Left lung (tissue), 10 donors: ENCODE measurements around the gene CD14. TPM values are rescaled to one million over a fixed set of nuclear protein-coding genes. Genes with fewer than 3 reads are reported as not detected.
"Not testable (repeated sequence)": the region's sequence is repeated elsewhere in the genome, so short reads cannot be mapped to it uniquely, and the experiment has no call there.

Experiments
- ATAC-seq: fragments of 200-7000 bp; cut with Tn5 transposase; one replicate; pipeline ENCODE4 v1.9.1; 2020; ENCODE audit warnings: moderate library complexity
- DNase-seq, 4 donors: peaks; one replicate each; pipeline ENCODE4 v3.0.0-alpha.2; 2013 to 2020
- H3K27ac ChIP-seq, 2 donors: fragments of 200-600 bp; sonication (generic) in 1 of 2; one replicate each; pipeline versions ENCODE4 v1.5.0 to v1.8.0; 2020 to 2021
- H3K27me3 ChIP-seq, 2 donors: fragments of 200-600 bp; sonication (generic) in 1 of 2; one replicate each; pipeline versions ENCODE4 v1.5.0 to v1.8.0; 2020 to 2021
- H3K36me3 ChIP-seq, 2 donors: fragments of 200-600 bp; sonication (generic) in 1 of 2; one replicate each; pipeline versions ENCODE4 v1.5.0 to v1.8.0; 2020 to 2021
- H3K4me1 ChIP-seq, 2 donors: fragments of 200-600 bp; one replicate each; pipeline ENCODE4 v1.8.0; 2021
- H3K4me3 ChIP-seq, 2 donors: fragments of 200-600 bp; sonication (generic) in 1 of 2; one replicate each; pipeline versions ENCODE4 v1.5.0 to v1.8.0; 2020 to 2021; ENCODE audit warnings: mild to moderate bottlenecking in 1 of 2
- H3K9me3 ChIP-seq, 2 donors: fragments of 200-600 bp; sonication (generic) in 1 of 2; one replicate each; pipeline versions ENCODE4 v1.5.0 to v1.8.0; 2020 to 2021
- intact Hi-C, 2 donors: fragments of 100-400 bp; cut with DNase I; formaldehyde crosslinking; loops; one replicate each; pipeline versions ENCODE4 v1.11.2 to v1.14.2; 2022
- polyA plus RNA-seq, 6 donors: library from polyadenylated mRNA; unstranded; fragments of 120-200 nt; gene quantifications; one replicate each; pipeline ENCODE4 v1.2.1, GENCODE V29; 2013; ENCODE audit not compliant: insufficient read length in 6 of 6
- total RNA-seq, 2 donors: library from RNA; stranded (reverse); fragmentation: NEBNext Ultra II Directional; extraction: Animal tissue kit (Norgen Biotek cat#: 25700); gene quantifications; one replicate each; pipeline ENCODE4 v1.2.1, GENCODE V29; 2021
- TF ChIP-seq, protein P1 (sequence below), 2 donors: fragments of 200-600 bp; sonication (generic) in 1 of 2; IDR thresholded peaks; one replicate each; pipeline versions ENCODE4 v1.5.0 to v1.8.0; 2021; ENCODE audit warnings: antibody characterized with exemption in 2 of 2
- donor health status: DM: no; HTN: yes; CAD: no.
- donor health status: DM: no; HTN: no; CAD: no.

The CD14 gene
- total and polyA plus RNA-seq, 8 donors, result 11.1 to 252 (median 19.9) TPM

DNA sequence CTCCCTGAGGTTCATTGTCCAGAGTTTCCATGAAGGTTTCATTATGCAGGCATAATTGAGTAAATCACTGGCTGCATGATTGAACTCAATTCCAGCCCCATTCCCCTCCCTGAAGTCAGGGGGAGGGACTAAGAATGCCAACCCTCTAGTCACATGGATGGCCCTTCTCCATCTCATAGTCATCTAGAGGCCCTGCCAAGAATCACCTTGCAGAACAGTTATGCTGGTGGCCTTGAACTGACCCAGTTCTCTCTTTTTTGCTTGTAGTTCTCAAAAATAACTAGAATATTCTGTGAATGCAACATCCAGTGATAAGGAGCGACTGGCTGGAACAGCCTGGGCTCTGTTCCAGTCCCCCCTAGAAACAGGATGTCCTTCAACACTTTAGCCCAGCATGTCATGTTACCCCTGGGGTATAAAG lies 36.6 kb downstream of the CD14 start:
- no peaks in the 10 kb centered on the region for H3K27me3 ChIP-seq
- intact Hi-C loops, result no loop called here
- H3K9me3 ChIP-seq, result no peaks in the 10 kb centered on the region
- TF ChIP-seq, protein P1, sequence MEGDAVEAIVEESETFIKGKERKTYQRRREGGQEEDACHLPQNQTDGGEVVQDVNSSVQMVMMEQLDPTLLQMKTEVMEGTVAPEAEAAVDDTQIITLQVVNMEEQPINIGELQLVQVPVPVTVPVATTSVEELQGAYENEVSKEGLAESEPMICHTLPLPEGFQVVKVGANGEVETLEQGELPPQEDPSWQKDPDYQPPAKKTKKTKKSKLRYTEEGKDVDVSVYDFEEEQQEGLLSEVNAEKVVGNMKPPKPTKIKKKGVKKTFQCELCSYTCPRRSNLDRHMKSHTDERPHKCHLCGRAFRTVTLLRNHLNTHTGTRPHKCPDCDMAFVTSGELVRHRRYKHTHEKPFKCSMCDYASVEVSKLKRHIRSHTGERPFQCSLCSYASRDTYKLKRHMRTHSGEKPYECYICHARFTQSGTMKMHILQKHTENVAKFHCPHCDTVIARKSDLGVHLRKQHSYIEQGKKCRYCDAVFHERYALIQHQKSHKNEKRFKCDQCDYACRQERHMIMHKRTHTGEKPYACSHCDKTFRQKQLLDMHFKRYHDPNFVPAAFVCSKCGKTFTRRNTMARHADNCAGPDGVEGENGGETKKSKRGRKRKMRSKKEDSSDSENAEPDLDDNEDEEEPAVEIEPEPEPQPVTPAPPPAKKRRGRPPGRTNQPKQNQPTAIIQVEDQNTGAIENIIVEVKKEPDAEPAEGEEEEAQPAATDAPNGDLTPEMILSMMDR (IDR thresholded peaks at IDR 0.05), result no peak
- ATAC-seq, result peak; percentile 68
- H3K27ac ChIP-seq, result peak overlapping the region in 1 of 2 donors; percentile 83
- peaks cover 4 to 47% of the 10 kb centered on the region in 2 donors for H3K4me1 ChIP-seq
- no peak overlapping the region for H3K4me3 ChIP-seq
- H3K36me3 ChIP-seq, result no peaks in the 10 kb centered on the region
- DNase-seq, result no peak

DNA sequence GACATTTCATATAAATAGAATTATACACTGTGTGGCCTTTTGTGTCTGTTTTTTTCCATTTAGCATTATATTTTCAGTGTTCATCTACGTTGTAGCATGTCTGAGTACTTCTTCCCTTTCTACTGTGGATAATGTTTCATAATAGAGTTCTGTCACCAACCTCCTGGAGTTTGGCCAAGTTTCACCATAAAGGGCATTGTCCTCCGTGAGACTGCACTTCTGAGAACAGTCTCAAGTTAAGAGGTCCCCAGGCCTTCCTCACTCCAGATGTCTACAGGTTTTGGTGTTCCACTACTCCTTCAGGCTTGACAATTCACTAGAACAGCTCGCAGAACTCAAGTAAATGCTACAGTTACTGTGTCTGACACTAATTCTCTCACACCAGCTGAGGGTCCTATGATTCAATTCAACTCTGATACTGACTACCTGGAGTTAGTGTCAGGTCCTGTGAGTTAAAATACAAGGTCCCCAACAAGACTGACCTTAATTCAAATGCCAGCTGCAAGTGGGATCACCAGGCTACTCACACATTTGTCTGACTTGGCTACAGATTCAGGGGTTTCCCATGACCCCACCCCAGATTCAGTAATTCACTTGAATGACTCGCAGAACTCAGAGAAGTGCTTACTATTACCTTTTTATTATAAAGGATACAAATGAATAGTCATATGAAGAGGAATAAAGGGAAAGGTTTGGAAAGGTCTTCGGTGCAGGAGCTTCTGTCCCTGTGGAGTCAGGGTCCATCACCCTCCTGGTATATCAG lies 37.3 kb downstream of the CD14 start:
- Histone ChIP-seq H3K36me3 (no peaks in the 10 kb centered on the region), H3K27ac (peak overlapping the region in 1 of 2 donors; percentile 83), H3K4me1 (peaks cover 4 to 53% of the 10 kb centered on the region in 2 donors), H3K9me3 (no peaks in the 10 kb centered on the region), H3K4me3 (no peak overlapping the region), H3K27me3 (no peaks in the 10 kb centered on the region)
- TF ChIP-seq, protein P1 (IDR thresholded peaks at IDR 0.05), result no peak
- DNase-seq (peak in 1 of 4 donors; percentile 54), ATAC-seq (peak; percentile 75)
- intact Hi-C loops, result no loop called here

DNA sequence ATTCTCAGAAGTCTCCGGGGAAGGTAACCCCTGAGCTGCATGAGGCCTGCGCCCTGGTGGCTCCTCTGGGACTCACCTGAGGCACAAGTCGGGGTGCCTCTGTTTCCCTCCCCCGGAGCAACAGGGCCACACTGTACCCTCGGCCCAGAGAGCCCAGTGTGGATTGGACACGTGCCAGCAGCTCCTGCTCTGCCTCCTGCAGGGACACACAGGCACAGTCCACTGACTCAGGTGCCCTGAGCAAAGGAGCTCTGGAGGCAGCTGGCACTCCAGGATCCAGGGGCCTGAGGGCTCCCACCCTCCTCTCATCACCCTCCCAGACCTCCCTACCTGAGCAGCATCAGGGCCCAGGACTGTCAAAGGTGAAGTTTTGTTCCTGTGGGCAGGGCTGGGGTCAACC lies 38.8 kb downstream of the CD14 start:
- DNase-seq (peak in 1 of 4 donors; percentile 76), ATAC-seq (no peak)
- no peaks in the 10 kb centered on the region for H3K9me3 ChIP-seq
- TF ChIP-seq, protein P1 (IDR thresholded peaks at IDR 0.05), result no peak
- intact Hi-C loops, result no loop called here
- H3K27ac ChIP-seq, result no peak overlapping the region
- H3K36me3 ChIP-seq, result no peaks in the 10 kb centered on the region
- no peak overlapping the region for H3K4me3 ChIP-seq
- peaks cover 7 to 67% of the 10 kb centered on the region in 2 donors for H3K4me1 ChIP-seq
- no peaks in the 10 kb centered on the region for H3K27me3 ChIP-seq

DNA sequence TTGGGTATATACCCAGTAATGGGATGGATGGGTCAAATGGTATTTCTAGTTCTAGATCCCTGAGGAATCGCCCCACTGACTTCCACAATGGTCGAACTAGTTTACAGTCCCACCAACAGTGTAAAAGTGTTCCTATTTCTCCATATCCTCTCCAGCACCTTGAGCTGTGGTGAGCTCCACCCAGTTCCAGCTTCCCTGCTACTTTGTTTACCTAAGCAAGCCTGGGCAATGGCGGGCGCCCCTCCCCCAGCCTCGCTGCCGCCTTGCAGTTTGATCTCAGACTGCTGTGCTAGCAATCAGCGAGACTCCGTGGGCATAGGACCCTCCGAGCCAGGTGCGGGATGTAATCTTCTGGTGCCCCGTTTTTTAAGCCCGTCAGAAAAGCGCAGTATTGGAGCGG lies 39.9 kb downstream of the CD14 start:
- peaks cover 7 to 78% of the 10 kb centered on the region in 2 donors for H3K4me1 ChIP-seq
- DNase-seq, H3K27ac ChIP-seq, H3K27me3 ChIP-seq, H3K9me3 ChIP-seq, ATAC-seq, H3K36me3 ChIP-seq, intact Hi-C loops, H3K4me3 ChIP-seq: not testable (repeated sequence)

DNA sequence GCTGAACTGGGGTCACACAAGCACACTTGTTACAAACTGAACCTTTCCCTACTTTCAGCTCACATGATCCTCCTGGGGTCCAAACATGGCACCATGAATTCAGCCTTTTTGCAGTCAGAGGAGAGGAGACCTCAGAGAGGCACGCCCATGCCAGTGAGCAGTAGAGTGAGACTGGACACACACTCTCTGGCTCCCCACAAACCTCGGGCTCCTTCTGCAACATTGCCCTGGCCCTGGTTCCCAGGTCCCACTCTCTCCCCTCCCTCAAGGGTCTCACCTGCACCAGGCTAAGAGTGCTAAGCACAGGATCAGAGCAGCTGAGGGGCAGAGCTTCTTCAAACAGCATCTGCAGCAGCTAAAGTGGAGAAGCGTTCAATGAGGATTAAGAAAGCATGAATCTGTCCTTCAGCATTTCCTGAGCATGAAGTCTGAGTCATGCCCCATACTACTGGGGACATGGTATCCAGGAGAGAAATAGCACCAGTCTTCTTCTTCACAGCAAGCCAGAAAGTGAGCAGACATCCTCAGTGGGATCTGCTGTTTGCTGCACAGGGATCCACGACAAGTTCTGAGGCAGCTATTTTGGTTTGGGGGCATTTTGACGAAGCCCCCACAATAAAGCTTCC lies 41.1 kb downstream of the CD14 start:
- DNase-seq, result no peak
- no peaks in the 10 kb centered on the region for H3K36me3 ChIP-seq
- intact Hi-C loops, result no loop called here
- peak overlapping the region in 1 of 2 donors; percentile 42 for H3K4me3 ChIP-seq
- TF ChIP-seq, protein P1 (IDR thresholded peaks at IDR 0.05), result no peak
- ATAC-seq, result peak; percentile 7
- H3K4me1 ChIP-seq, result peaks cover 7 to 88% of the 10 kb centered on the region in 2 donors
- H3K27me3 ChIP-seq, result no peaks in the 10 kb centered on the region
- no peaks in the 10 kb centered on the region for H3K9me3 ChIP-seq
- peak overlapping the region in 1 of 2 donors; percentile 85 for H3K27ac ChIP-seq
